ENCODE measurements around the gene DOC2B.
"Not testable (repeated sequence)": the region's sequence is repeated elsewhere in the genome, so short reads cannot be mapped to it uniquely, and the experiment has no call there.

Gene DOC2B

DNA sequence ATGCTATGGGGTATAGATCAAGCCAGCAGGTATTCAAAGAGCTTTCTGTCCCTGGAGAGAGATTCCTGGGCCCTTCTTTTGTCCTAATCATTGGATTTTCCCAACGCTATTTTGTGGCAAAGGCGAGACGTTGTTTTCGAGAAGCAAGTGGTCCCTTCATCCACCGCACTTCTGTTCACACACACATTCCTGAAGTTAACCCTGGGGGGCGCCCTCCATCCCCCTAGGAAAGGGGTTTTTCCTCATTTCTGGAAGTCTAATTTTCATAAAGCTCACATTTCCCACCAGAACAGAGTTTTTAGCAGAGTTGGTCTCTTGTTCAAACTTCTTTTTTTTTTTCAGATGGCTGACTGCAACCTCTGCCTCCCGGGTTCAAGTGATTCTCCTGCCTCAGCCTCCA lies 32.2 kb downstream of the DOC2B start:
- Histone ChIP-seq H3K27ac (no peak overlapping the region), H3K4me3 (no peak overlapping the region)

DNA sequence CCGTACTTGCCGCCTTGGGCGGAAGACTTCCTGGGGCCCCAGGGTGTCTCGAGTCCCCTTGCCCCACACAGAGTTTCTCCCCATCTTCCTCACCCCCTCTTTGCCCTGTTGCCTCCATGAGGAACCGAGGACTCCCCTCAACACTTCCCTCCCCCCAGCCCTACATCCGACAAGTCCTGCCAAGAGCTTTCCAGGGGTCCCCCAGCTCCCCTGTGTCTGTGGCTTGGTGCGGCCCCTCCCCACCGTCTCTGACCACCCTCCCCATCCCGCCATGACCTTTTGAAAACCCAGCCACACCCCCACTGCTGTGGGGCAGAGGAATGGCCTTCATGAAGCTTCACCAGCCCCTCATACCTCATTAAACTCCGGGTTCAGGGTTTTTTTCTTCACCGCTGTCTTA lies 32.7 kb downstream of the DOC2B start:
- no peak overlapping the region for H3K4me3 ChIP-seq
- H3K27ac ChIP-seq = no peak overlapping the region

DNA sequence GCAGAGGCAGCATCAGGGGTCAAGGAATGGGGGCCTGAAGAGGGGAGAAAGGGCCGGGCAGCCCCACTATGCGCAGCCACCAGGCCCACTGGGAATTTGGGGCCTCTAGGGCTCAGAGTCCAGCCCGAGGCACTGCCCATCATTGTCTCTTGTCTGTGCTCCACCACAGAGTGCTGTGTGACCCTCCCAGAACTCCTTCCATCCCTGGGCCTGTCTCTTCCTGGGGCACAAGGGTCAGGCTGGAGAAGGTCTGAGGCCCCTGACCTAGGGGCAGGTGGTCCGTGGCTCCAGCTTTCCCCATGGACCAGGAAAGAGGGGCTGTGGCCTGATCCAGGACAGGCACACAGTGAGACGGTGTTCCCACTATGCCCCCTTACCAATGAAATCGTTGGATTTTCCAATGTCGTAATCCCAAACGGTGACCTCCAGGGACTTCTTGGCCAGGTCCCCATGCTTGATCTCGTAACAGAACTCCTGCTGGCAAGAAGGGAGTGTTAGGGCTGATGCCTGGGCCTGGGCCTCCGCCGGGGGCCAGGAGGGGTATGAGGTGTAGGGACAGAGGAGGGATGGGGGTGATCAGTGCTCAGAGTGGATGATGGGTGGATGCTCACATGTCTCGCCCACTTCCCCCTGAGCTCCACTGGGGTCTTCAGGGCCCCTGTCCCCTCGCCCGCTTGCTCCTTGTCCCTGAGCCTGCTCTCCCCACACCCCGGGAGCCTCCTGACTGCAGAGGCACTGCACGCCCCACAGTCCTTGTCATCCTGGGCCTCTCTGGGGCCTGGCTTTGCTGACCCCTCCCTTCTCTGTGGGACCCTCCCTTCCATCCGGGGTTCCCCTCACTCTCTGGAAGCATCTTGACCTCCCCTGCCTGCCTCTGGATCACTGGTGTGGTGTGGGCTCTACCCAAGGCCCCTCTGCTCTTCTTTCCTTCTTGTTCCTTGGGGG lies 33.4 kb downstream of the DOC2B start:
- no peak overlapping the region for H3K27ac ChIP-seq
- H3K4me3 ChIP-seq = no peak overlapping the region

- H3K27ac ChIP-seq = no peak overlapping the region
- no peak overlapping the region for H3K4me3 ChIP-seq
Observed at GRCh38 chr17:146983-147761, 34.3 kb downstream of the DOC2B start.

DNA sequence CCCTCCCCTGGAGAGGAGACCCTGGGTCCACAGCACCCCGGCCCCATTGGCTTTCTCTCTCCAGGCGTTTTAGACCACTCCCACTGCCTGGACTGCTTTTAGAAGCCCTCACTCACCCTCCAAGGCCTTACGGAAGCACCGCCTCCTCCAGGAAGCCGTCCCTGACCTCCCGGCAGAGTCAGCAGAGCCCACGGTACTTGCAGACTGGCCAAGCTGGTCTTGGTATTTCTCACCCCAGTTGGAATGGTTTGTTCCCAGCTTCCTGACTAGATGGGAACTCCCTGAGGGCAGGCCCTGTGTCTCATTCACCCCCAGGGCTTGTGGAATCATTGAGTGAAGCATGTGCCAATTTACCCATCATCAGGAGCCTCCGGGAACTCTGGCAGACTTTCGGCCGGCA lies 34.9 kb downstream of the DOC2B start:
- no peak overlapping the region for H3K4me3 ChIP-seq
- H3K27ac ChIP-seq = no peak overlapping the region

DNA sequence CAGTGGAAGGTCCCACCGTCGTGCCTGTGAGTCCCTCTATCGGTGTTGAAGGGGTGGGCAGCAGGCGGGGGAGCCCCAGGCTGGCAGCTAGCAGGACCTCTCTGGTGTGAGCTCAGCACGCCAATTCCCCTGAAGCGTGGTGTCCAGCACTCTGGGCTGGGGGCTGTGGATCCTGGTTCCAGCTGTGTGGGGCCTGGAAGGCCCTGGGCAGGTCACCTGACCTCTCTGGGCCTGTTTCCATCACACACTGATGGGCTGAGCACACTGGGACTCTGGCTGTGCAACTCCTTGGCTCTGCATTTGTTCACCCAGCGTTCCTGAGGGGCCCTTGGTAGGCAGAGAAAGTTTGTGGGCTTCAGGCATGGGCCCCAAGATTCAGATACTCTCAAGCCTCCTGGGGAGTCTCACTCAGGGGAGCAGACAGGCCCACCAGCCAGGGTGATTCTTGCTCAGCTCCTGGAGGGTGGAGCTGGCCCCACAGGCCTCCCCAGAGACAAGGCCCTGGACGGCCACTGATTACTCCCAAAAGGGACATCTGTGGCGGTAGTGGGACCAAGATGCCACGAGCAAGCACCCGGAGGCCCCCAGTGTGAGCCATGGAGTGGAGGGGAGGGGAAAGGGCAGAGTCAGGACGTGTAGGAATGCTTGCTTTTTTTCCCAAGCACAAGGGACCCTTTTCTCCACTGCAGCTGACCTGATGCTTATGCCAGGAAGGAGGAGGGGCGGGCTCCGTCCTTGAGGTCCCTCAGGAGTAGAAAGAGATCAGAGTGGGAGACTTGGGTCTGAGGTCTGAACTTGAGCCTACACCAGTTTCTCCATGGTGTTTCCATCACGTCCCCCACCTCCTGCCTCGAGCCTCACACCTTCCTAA lies 35.5 kb downstream of the DOC2B start:
- Histone ChIP-seq H3K27ac (no peak overlapping the region), H3K4me3 (no peak overlapping the region)

DNA sequence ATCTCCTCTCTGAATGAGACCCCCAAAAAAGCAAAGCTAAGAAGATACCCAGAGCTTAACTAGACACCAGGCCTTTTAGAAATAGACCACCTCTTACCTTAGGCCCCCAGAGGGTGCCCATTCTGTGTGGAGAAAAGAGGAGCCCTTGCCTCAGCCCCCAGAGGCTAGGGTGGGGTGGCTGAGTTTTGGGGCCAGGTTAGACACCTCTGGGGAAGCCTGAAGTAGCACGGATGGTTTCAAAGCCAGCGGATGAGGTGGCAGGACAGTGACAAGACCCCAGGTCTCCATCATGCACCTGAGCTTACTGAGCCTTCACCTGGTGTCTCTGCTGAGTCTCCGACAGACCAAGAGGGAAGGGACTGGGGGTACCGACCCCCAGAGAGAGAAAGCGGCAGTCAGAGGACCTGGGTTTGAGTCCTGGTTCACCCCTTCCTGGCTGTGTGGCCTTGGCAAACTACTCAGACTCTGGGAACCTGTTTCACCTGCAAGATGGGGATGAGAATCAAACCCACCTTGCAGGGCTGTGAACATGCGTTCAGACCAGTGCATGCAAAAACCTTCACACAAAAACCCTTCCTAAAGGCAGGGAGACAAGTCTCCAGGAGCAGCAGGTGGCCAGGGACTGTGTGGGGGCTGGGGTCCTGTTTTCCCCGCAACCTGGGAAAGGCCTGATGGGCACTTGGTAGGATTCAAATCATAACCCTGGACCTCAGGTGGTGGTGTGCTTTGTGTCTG lies 36.3 kb downstream of the DOC2B start:
- Histone ChIP-seq H3K4me3 (no peak overlapping the region), H3K27ac (no peak overlapping the region)

DNA sequence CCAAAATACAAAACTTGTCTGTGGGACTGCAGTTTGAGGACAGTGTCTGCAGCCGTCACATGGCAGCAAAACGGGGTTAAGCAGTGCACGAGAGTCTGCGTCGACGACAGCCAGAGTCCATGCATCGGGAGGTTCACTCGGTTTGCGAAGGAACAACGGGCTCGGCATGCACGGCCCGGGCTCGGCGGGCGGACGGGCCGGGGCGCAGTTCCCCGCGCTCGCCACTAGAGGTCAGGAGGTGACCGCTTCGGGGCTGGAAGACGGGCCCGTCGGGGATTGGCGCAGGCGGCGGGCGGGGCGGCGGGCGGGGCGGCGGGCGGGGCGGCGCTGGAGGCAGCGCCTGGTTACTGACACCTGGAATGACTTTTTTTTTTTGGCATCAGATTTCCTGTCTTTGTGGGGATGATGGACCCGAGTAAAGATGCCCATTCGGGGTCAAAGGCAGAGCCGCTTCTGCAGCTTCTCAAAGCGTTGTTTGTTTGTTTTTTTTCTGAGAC lies 37.6 kb downstream of the DOC2B start:
- no peak overlapping the region for H3K4me3 ChIP-seq
- no peak overlapping the region for H3K27ac ChIP-seq

- H3K27ac ChIP-seq = no peak overlapping the region
- H3K4me3 ChIP-seq = no peak overlapping the region
Observed at GRCh38 chr17:142876-143784, 38.3 kb downstream of the DOC2B start.

DNA sequence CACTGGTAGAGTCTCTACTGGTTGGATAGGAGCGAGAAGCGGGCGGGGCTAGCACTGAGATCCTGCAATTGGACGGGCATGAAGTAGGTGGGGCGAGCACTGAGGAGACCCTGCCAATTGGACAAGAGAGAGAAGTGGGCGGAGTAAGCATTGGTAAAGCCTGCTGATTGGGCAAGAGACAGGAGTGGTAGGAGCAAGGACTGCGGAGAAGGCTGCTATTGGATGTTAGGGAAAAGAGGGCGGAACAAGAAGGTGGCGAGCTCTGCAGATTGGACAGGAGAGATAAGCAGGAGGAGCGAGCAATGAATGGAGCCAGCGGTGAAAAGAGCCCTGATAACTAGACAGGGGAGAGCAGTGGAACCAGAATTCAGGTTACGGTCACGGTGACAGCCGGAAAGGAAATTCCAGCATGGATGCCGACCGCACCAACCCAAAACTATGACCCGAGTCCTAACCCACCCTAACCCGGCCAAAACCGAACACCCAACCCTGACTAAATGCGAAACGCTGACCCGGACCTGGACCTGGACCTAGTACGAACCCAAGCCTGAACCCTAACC lies 39.3 kb downstream of the DOC2B start:
- no peak overlapping the region for H3K4me3 ChIP-seq
- H3K27ac ChIP-seq = no peak overlapping the region

DNA sequence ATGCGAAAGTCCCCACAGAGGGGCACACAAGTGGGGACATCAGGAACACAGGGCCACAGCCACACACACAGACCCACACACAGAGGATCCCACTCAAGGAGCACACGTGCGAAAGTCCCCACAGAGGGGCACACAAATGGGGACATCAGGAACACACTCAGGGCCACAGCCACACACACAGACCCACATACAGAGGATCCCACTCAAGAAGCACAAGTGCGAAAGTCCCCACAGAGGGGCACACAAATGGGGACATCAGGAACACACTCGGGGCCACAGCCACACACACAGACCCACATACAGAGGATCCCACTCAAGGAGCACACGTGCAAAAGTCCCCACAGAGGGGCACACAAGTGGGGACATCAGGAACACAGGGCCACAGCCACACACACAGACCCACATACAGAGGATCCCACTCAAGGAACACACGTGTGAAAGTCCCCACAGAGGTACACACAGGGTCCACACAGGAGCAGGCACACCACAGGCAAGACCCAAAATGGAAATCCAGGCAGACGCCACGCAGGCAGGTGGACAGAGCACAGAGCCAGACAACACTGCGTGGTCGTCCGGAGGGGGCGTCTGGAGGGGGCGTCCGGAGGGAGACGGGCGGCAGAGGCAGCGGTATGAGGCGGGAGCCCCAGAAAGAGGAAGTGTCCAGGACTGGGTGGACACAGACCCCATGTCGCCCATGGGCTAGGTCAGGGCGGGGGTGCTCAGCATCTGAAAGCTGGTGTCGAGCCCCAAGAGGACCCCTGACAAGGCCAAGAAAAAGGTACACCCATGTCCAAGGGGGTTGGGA lies 41.8 kb downstream of the DOC2B start:
- H3K27ac ChIP-seq, H3K4me3 ChIP-seq: not testable (repeated sequence)

- H3K27ac ChIP-seq, H3K4me3 ChIP-seq: not testable (repeated sequence)
Observed at GRCh38 chr17:137166-137807, 44.2 kb downstream of the DOC2B start, which contains the start of gene SCGB1C2. Gene SCGB1C2 (plus strand): TSS chr17:137569. CDS start chr17:137591, 22 bp downstream.

DNA sequence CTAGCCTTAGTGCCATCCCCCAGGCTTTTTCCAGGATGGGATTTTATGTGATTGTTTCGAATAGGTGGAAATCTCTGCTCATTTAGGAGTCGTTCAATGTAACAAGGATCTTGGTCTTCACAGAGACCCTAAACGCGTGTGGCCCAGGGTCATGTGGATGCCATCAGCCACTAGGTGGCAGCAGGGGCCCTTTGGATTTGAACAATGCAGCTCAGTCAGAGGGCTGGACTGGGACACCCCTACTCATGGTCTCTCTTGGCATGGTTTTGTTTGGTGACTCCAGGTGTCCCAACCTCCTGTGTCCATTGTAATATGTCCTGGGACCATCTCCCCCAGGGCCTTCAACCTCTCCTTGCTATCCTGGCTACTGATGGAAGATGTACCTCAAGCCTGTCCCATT lies 44.9 kb downstream of the DOC2B start:
- not testable (repeated sequence) for H3K27ac ChIP-seq, H3K4me3 ChIP-seq

- not testable (repeated sequence) for H3K27ac ChIP-seq, H3K4me3 ChIP-seq
Observed at GRCh38 chr17:135895-136294, 45.6 kb downstream of the DOC2B start.

GRCh38 chr17:135022-135421 lies 46.4 kb downstream of the DOC2B start:
- H3K27ac ChIP-seq, H3K4me3 ChIP-seq: not testable (repeated sequence)

DNA sequence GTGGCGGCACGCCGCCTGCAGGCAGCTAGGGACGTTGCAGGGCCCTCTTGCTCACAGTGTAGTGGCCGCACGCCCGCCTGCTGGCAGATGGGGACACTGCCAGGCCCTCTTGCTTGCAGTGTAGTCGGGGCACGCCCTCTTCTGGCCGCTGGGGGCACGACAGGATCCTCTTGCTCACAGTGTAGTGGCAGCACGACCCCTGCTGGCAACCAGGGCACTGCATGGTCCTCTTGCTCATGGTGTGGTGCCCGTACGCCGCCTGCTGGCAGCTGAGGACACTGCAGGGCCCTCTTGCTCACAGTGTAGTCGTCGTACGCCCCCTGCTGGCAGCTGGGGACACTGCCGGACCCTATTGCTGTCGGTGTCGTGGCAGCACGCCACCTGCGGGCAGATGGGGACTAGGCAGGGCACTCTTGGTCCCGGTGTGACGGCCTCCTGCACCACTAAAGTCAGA lies 47.1 kb downstream of the DOC2B start:
- H3K27ac ChIP-seq, H3K4me3 ChIP-seq: not testable (repeated sequence)
